Tibial nerve (tissue), 4 donors: Measurements from ENCODE around the gene CHST15. TPM values are rescaled to one million over a fixed set of nuclear protein-coding genes. Genes with fewer than 3 reads are reported as not detected.
A peak's percentile ranks its signal among the peaks of the same experiment; 100 is the strongest.

Experiments
- DNase-seq, 2 donors: peaks; one replicate each; pipeline ENCODE4 v3.0.0-alpha.2; 2019; ENCODE audit warnings: low spot score in 2 of 2
- H3K27ac ChIP-seq, 4 donors: fragments of 200-600 bp; sonication (generic) in 3 of 4; one replicate each; pipeline ENCODE4 v1.5.1; 2017 to 2019; ENCODE audit warnings: mild to moderate bottlenecking in 1 of 4
- H3K27me3 ChIP-seq, 2 donors: fragments of 200-600 bp; sonication (generic) in 1 of 2; one replicate each; pipeline versions ENCODE4 v1.5.1 to v1.6.0; 2017 to 2019
- H3K36me3 ChIP-seq, 3 donors: fragments of 200-600 bp; sonication (generic); one replicate each; pipeline ENCODE4 v1.5.1; 2018 to 2019
- H3K4me1 ChIP-seq, 4 donors: fragments of 200-600 bp; sonication (generic) in 3 of 4; one replicate each; pipeline ENCODE4 v1.5.1; 2017 to 2019
- H3K4me3 ChIP-seq, 4 donors: fragments of 200-600 bp; sonication (generic) in 3 of 4; one replicate each; pipeline ENCODE4 v1.5.1; 2017 to 2019; ENCODE audit warnings: mild to moderate bottlenecking in 1 of 4, moderate library complexity in 1 of 4
- H3K9me3 ChIP-seq, 4 donors: fragments of 200-600 bp; sonication (generic) in 3 of 4; one replicate each; pipeline ENCODE4 v1.5.1; 2017 to 2019
- CTCF ChIP-seq, 5 experiments: fragments of 200-600 bp in 3 of 5; fragments of 450-650 bp in 2 of 5; sonication (generic) in 3 of 5; IDR thresholded peaks; one replicate each; pipeline ENCODE4 v1.5.1; 2016 to 2019; ENCODE audit warnings: antibody characterized with exemption in 5 of 5, mild to moderate bottlenecking in 3 of 5, moderate library complexity in 2 of 5
- EP300 ChIP-seq, 2 donors: sonication (generic); formaldehyde crosslinking; IDR thresholded peaks; one replicate each; pipeline ENCODE4 v1.6.1; 2017; ENCODE audit warnings: antibody characterized with exemption in 2 of 2, mild to moderate bottlenecking in 1 of 2
- POLR2A ChIP-seq, 2 donors: fragments of 450-650 bp; IDR thresholded peaks; one replicate each; pipeline ENCODE4 v1.6.1; 2017; ENCODE audit warnings: antibody characterized with exemption in 2 of 2, mild to moderate bottlenecking in 2 of 2, moderate library complexity in 2 of 2
- WGBS, 2 donors: methylation state at CpG; one replicate each; pipeline ENCODE4 v1.1.5; 2018; 5-methylcytosine and 5-hydroxymethylcytosine counted together
- total RNA-seq, 4 donors: library from RNA; depleted of rRNA; stranded (reverse); fragments of >200 nt; gene quantifications; one replicate each; pipeline ENCODE4 v1.1.0, GENCODE V29; 2016

CHST15 gene
- total RNA-seq, 4 donors from 2014 or later, result 29.8 to 45.6 (median 34.3) TPM

GRCh38 chr10:124025660-124026588, 67.5 kb downstream of the CHST15 start:
- WGBS, 2 donors, result 68 to 72% methylated on average over 13 of the region's 13 CpGs
- Histone ChIP-seq H3K27ac (no peak overlapping the region), H3K27me3 (no peaks in the 10 kb centered on the region), H3K4me3 (no peak overlapping the region), H3K9me3 (no peaks in the 10 kb centered on the region), H3K4me1 (peaks cover 0 to 5% (median 0%) of the 10 kb centered on the region in 4 donors), H3K36me3 (peaks cover 0 to 17% (median 0%) of the 10 kb centered on the region in 3 donors)
- TF ChIP-seq POLR2A (IDR thresholded peaks at IDR 0.05) (no peak), CTCF (IDR thresholded peaks at IDR 0.05) (peak in 4 of 5 experiments; percentile 20 to 31 (median 25))
- DNase-seq, result no peak

- no peaks in the 10 kb centered on the region for H3K9me3 ChIP-seq
- TF ChIP-seq EP300 (IDR thresholded peaks at IDR 0.05) (no peak), POLR2A (IDR thresholded peaks at IDR 0.05) (no peak), CTCF (IDR thresholded peaks at IDR 0.05) (no peak)
- peaks cover 0 to 5% (median 0%) of the 10 kb centered on the region in 4 donors for H3K4me1 ChIP-seq
- no peaks in the 10 kb centered on the region for H3K27me3 ChIP-seq
- H3K27ac ChIP-seq, result no peak overlapping the region
- 72 to 76% methylated on average over 5 of the region's 5 CpGs for WGBS, 2 donors
- peaks cover 0 to 19% (median 0%) of the 10 kb centered on the region in 3 donors for H3K36me3 ChIP-seq
- DNase-seq, result no peak
- H3K4me3 ChIP-seq, result no peak overlapping the region
These were observed 68.2 kb downstream of the CHST15 start for GRCh38 chr10:124025152-124025551.

GRCh38 chr10:124022066-124022465, 71.3 kb downstream of the CHST15 start:
- Histone ChIP-seq H3K27me3 (no peaks in the 10 kb centered on the region), H3K27ac (no peak overlapping the region), H3K36me3 (peaks cover 0 to 25% (median 0%) of the 10 kb centered on the region in 3 donors), H3K9me3 (no peaks in the 10 kb centered on the region), H3K4me1 (peaks cover 0 to 5% (median 0%) of the 10 kb centered on the region in 4 donors), H3K4me3 (no peak overlapping the region)
- no peak for DNase-seq
- WGBS, 2 donors, result 68 to 76% methylated on average over 8 of the region's 8 CpGs
- TF ChIP-seq POLR2A (IDR thresholded peaks at IDR 0.05), result no peak
- TF ChIP-seq CTCF (IDR thresholded peaks at IDR 0.05), result no peak
- no peak for TF ChIP-seq EP300 (IDR thresholded peaks at IDR 0.05)

GRCh38 chr10:124020981-124021815, 72.2 kb downstream of the CHST15 start:
- Histone ChIP-seq H3K4me1 (peaks cover 0 to 2% (median 0%) of the 10 kb centered on the region in 4 donors), H3K36me3 (peaks cover 0 to 25% (median 0%) of the 10 kb centered on the region in 3 donors), H3K27ac (no peak overlapping the region), H3K4me3 (no peak overlapping the region), H3K9me3 (no peaks in the 10 kb centered on the region), H3K27me3 (no peaks in the 10 kb centered on the region)
- no peak for DNase-seq
- 44 to 67% methylated on average over 18 of the region's 18 CpGs for WGBS, 2 donors
- TF ChIP-seq EP300 (IDR thresholded peaks at IDR 0.05) (no peak), POLR2A (IDR thresholded peaks at IDR 0.05) (no peak), CTCF (IDR thresholded peaks at IDR 0.05) (no peak)
